CD4-positive, alpha-beta T cell treated with Interleukin-12 subunit alpha and Interleukin-12 subunit beta, for 1 hour (primary cell): ENCODE measurements around the gene NOTCH1.

Experiments used
- DNase-seq: peaks from one replicate; pipeline ENCODE4 v3.0.0-alpha.2; 2020

The NOTCH1 gene

GRCh38 chr9:136457326-136457725 lies 88.5 kb downstream of the NOTCH1 start:
- no peak for DNase-seq

GRCh38 chr9:136456258-136456657 lies 89.6 kb downstream of the NOTCH1 start:
- no peak for DNase-seq

- DNase-seq = no peak
Observed at GRCh38 chr9:136455043-136456002, 90.5 kb downstream of the NOTCH1 start.

- DNase-seq = no peak
Observed at GRCh38 chr9:136454026-136454796, 91.6 kb downstream of the NOTCH1 start.

- DNase-seq = no peak
Observed at GRCh38 chr9:136453326-136453725, 92.5 kb downstream of the NOTCH1 start.

GRCh38 chr9:136451221-136451877 lies 94.5 kb downstream of the NOTCH1 start:
- DNase-seq = no peak

GRCh38 chr9:136448655-136449054 lies 97.2 kb downstream of the NOTCH1 start:
- no peak for DNase-seq

GRCh38 chr9:136447173-136447778 lies 98.6 kb downstream of the NOTCH1 start:
- DNase-seq = no peak

- DNase-seq = no peak
Observed at GRCh38 chr9:136445799-136446198, 100.0 kb downstream of the NOTCH1 start.
